NCI-H1092 (cell line): ENCODE results near the gene EYS.
"Not testable (repeated sequence)": the region's sequence is repeated elsewhere in the genome, so short reads cannot be mapped to it uniquely, and the experiment has no call there.

Source experiments
- DNase-seq: peaks from one replicate; lab custom pipeline; 2025; lab: John Stamatoyannopoulos, UW

The EYS gene

DNA sequence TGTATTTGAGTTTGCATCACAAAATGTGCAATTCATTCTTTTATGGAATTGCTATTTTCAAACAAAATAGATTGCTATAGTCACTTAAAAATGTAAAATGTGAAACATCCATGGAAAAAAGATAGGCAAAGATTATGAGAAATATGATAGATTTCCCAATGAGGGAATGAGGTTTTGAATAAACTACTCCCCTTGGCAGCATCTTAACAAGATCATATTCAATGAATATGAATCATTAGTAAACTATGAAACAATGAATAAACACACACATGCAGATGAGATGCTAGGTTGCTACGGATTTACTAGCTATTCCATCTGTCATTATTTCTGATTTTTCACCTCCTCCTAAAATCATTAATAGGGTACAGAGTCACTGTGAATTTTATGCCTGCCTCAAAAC is 1669.6 kb downstream of the EYS start:
- no peak for DNase-seq

DNA sequence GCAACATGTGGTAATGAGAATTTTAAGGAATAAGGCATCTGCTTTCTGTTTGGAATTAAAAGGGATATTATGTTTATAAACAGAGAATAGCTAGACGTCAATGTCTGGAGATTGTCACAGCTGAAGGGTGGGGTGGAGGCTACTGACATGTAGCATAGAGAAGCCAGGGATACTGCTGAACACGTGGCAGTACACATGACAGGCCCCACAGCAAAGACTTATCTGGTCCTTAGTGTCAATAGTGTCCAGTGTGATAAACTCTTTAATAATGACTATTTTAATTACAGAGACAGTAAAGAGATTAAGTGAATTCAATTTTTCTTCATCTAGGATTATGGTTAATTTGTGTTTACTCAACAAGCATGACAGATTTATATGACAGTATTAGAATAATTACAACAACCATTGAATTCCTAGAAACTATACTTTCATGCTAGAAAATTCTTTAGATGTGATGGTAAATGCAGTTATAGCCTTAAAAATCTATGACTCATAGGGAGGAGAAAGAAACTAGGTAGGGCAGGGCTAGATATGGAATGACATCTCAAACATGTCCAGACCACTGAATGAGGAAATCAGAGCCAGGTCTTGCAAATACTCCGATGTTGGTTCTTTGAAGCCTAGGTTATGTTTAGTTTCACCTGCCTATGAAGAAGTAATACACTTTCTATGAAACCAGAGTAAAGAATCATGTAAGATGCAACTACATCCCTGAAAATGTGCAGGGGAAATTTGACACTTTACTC is 1671.9 kb downstream of the EYS start:
- no peak for DNase-seq

- no peak for DNase-seq
Observed at GRCh38 chr6:64034291-64034690, 1672.7 kb downstream of the EYS start.

DNA sequence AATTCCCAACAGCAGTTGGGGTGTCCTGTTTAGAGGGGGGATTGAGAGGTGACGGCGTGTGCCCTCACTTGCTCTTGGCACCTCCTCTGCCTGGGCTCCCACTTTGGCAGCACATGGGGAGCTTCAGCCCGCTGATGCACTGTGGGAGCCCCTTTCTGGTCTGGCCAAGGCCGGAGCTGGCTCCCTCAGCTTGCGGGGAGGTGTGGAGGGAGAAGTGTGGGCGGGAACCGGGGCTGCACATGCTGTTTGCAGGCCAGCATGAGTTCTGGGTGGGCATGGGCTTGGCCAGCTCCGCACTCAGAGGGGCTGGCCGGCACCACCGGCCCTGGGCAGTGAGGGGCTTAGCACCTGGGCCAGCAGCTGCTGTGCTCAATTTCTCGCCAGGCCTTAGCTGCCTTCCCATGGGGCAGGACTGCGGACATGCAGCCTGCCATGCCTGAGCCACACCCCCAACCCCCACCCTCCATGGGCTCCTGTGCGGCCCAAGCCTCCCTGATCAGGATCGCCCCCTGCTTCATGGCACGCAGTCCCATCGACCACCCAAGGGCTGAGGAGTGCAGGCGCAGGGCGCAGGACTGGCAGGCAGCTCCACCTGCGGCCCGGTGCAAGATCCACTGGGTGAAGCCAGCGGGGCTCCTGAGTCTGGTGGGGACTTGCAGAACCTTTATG is 1675.9 kb downstream of the EYS start:
- not testable (repeated sequence) for DNase-seq

- no peak for DNase-seq
Observed at GRCh38 chr6:64023693-64024092, 1683.3 kb downstream of the EYS start.

DNA sequence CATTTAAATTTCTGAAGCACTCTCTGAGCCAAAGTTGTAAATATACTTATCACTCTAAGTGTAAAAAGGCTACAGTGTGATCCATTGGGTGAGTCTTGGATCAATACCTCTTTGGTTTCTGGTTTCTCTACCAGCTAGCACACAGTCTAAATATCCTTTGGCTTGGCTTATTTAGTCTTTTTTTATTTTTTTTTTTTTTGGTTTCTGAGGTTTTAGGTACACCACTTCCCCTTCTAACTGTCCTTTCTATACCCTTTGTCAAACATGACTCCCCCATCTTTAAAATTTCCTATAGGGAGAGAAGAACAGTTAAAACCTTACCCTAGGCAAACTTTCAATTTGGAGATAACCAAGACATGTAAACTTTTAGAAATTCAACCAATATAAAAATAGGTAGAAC is 1692.4 kb downstream of the EYS start:
- DNase-seq: no peak

DNA sequence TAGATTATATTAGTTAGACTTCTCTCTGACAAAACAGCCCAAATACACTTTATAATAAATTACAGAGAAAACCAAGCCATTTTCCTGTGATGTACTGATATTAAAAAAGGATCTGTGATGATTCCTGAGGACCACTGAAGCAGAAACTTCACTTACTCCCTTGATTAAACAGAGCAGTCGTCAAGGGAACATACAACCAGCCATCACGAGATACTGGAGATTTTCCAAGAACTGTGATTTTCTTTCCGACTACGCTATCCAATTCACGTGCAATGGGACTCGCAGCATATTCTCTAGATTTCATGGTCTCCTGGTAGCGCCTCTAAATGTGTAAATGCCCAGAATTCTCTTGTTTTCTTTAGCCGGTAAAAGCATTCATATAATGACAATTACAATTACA is 1694.0 kb downstream of the EYS start:
- DNase-seq: peak; percentile 19

- DNase-seq: peak; percentile 40
Observed at GRCh38 chr6:64012351-64013001, 1694.5 kb downstream of the EYS start.

DNA sequence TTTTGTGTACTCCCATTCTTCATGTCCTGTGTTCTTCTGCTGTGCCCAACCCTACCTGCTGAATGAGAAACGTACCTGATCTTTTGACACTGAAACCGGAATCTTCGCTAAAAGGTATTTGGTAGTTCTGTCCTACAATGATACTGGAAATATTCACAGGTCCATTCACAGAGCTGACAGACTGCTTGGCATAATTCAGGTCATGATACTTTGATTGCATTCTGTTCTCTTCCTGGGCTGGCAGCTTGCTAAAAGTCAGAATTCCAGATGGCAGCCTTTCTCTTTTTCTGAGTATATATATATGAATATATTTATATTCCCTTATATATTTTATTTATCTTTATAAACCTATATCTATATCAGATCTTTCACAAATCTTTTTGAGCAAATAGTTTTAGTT is 1696.4 kb downstream of the EYS start:
- DNase-seq: no peak

- no peak for DNase-seq
Observed at GRCh38 chr6:64010010-64010409, 1697.0 kb downstream of the EYS start.

GRCh38 chr6:64006246-64006645 is 1700.8 kb downstream of the EYS start:
- DNase-seq: no peak

DNA sequence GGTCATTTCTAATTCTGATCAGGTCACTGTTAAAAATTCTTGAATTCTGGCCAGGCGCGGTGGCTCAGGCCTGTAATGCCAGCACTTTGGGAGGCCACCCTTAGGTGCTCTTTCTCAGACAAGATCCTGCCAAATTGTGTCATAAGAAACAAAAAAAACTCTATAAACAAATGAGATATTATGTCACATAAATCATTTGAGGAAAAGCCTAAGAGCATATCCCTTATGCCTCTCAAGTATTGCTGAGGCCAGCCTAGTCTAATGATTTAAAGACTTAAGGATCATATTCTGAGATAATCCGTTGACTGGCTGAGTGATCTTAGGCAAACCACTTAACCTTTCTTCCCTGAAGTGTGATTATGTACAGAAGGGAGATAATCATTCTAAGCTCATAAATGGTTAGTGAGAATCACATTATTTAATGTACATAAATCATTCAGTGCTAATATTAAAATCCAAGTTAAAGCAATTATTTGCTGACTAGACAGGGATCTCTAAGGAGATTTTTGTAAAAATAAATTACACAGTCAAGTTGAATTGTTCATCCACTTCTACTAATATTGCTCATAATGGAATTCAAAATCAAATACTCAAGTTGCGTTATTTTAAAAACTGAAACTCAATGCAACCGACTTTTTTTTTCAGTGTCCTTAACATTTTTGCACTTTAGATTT is 1706.1 kb downstream of the EYS start:
- no peak for DNase-seq

GRCh38 chr6:63999613-64000012 is 1707.4 kb downstream of the EYS start:
- no peak for DNase-seq

GRCh38 chr6:63998991-63999390 is 1708.0 kb downstream of the EYS start:
- DNase-seq: peak; percentile 1

GRCh38 chr6:63997734-63998133 is 1709.3 kb downstream of the EYS start:
- no peak for DNase-seq

DNA sequence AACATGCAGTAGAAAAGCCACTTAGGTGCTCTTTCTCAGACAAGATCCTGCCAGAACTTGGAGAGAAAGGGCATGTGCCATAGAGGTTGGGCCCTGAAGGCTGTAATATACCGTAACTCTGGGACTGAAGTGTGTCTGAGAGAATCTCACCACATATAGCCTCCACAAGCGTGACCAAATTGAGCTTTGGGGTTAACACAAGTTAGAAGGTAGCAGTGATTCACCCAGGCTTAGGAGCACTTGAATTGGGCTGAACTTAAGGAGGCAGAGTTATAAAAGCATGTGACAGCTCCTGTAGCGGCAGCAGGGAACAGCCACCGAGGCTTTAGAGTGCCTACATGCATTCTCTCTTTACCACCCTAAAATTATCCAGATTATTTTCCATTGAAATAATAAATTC is 1709.8 kb downstream of the EYS start:
- no peak for DNase-seq

GRCh38 chr6:63985223-63985622 is 1721.8 kb downstream of the EYS start:
- no peak for DNase-seq

DNA sequence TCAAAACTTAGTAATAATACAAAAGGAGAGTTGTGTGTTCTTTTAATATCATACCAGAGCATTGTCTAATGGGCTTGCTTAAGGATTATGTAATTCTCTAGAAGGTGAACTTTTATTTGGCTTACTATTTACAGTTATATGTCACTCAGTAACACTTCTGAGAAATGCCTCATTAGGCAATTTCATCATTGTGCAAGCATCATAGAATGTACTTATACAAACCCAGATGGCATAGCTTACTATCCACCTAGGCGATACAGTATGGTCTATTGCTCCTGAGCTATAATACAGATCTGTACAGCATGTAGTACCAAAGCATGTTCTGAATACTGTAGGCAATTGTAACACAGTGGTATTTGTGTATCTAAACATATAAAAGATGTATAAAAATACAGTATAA is 1731.3 kb downstream of the EYS start:
- no peak for DNase-seq

DNA sequence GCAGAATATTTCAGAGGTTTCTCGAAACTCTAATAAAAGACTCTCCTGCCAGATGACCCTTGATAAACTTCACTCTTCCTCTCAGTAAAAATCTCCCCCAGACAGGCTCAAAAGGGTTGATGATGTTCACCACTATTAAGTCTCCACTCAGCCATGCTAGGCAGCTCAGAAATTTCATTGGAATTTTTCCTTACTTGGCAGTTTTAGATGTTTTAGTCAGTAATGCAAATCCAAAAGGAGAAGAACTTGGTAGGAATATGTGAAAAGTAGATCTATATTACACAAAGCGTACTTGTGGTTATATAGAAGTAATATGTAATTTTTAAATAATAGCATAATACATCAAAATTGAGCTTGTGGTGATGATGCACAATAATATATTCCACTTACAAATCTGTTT is 1738.4 kb downstream of the EYS start:
- no peak for DNase-seq

DNA sequence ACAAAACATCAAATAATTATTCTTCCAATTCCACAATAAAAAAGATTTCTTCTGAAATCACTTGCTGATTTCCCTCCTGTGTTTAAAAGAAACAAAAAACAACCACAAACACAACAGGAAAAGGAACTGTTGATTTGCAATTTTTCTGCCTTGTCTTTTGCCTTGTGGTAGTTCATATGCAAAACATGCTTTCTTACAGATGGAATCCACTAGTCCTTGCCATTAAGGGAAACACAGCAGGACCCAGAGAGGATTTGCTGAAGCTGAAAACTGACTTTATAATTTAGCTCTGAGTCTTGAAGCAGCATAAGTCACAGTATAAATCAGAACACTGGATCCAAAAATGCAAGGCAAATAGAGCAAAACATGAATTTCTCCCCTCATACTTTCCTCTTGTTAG is 1742.7 kb downstream of the EYS start:
- DNase-seq: no peak

GRCh38 chr6:63963769-63964315 is 1743.2 kb downstream of the EYS start:
- no peak for DNase-seq

GRCh38 chr6:63953336-63954021 is 1753.5 kb downstream of the EYS start:
- not testable (repeated sequence) for DNase-seq
